OCI-LY1 (cell line): Measurements from ENCODE around the gene PSKH1.

Source experiments
- CTCF ChIP-seq: fragments of 200-600 bp; sonication (generic), shearing (Covaris generic); IDR thresholded peaks from 2 replicates; pipeline ENCODE4 v1.5.1; 2017; ENCODE audit warnings: mild to moderate bottlenecking, antibody characterized with exemption, low read length, moderate library complexity, mixed read lengths
- EZH2 ChIP-seq: fragments of 200-600 bp; sonication (generic), shearing (Covaris generic); IDR thresholded peaks from 2 replicates; pipeline ENCODE4 v1.8.0; 2017; ENCODE audit warnings: borderline replicate concordance, mixed run types, mild to moderate bottlenecking, antibody characterized with exemption, low read length, moderate library complexity, mixed read lengths

GRCh38 chr16:67933805-67934204 lies 40.8 kb downstream of the PSKH1 start:
- no peak for TF ChIP-seq EZH2
- TF ChIP-seq CTCF, result no peak
